ENCODE data around the gene SPDYE5. TPM values are rescaled to one million over a fixed set of nuclear protein-coding genes. Genes with fewer than 3 reads are reported as not detected.

SPDYE5 gene
- total RNA-seq, 1 experiment from 2014 or later: not detected

DNA sequence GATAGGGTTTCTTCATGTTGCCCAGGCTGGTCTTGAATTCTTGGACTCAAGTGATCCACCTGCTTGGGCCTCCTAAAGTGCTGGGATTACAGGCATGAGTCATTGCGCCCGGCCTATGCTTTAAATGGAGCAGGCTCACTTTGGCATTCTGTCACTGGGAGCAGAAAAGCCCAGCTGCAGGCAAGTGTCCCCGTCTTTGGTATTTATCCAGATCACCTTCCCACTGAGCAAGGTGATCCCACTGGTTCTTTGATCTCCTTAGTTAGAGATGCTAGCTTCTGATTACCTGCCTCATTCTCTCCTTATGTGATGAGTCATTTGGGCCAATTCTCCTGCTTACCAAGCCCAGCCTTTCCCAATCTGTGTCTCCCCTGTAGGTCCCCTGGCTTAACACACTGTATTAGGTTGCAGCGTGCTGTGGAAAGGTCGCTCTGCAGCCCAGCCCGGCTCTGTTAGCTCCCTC lies 39.3 kb downstream of the SPDYE5 start:
- Mint-ChIP-seq H3K4me3 (ENCODE audit: low read depth, unreplicated experiment) (no peak overlapping the region), H3K27ac (ENCODE audit: unreplicated experiment) (no peak overlapping the region), H3K27me3 (ENCODE audit: unreplicated experiment) (no peaks in the 10 kb centered on the region), H3K9me3 (ENCODE audit: low read depth, unreplicated experiment) (no peaks in the 10 kb centered on the region), H3K36me3 (ENCODE audit: insufficient read depth, unreplicated experiment) (peaks cover 19% of the 10 kb centered on the region), H3K4me1 (ENCODE audit: low read depth, unreplicated experiment) (no peaks in the 10 kb centered on the region)
- intact Hi-C loops (cut with micrococcal nuclease; ENCODE audit: unreplicated experiment): no loop called here
- no TSS peak for BruUV-seq (replicated peaks)
- DNase-seq: no peak
- no peak for TF ChIP-seq CTCF (IDR thresholded peaks at IDR 0.05; ENCODE audit: unreplicated experiment)
- CTCF ChIA-PET: no interaction called here

DNA sequence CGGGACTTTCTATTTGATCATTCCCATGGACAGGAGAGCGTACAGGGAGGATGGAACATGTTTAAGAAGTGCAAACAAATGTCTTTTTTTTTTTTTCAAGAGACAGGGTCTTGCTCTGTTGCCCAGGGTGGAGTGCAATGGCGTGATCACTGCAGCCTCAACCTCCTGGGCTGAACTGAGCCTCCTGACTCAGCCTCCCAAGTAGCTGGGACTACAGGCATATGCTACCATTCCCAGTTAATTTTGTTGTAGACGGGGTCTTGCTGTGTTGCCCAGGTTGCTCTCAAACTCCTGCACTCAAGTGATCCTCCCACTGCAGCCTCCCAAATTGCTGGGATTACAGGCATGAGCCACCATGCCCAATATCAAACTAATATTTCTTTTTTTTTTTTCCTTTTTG lies 40.5 kb downstream of the SPDYE5 start:
- Mint-ChIP-seq H3K4me3 (ENCODE audit: low read depth, unreplicated experiment) (no peak overlapping the region), H3K27me3 (ENCODE audit: unreplicated experiment) (no peaks in the 10 kb centered on the region), H3K36me3 (ENCODE audit: insufficient read depth, unreplicated experiment) (peaks cover 6% of the 10 kb centered on the region), H3K4me1 (ENCODE audit: low read depth, unreplicated experiment) (no peaks in the 10 kb centered on the region), H3K9me3 (ENCODE audit: low read depth, unreplicated experiment) (no peaks in the 10 kb centered on the region), H3K27ac (ENCODE audit: unreplicated experiment) (no peak overlapping the region)
- intact Hi-C loops (cut with micrococcal nuclease; ENCODE audit: unreplicated experiment): no loop called here
- TF ChIP-seq CTCF (IDR thresholded peaks at IDR 0.05; ENCODE audit: unreplicated experiment): no peak
- no TSS peak for BruUV-seq (replicated peaks)
- CTCF ChIA-PET: no interaction called here
- DNase-seq: no peak

DNA sequence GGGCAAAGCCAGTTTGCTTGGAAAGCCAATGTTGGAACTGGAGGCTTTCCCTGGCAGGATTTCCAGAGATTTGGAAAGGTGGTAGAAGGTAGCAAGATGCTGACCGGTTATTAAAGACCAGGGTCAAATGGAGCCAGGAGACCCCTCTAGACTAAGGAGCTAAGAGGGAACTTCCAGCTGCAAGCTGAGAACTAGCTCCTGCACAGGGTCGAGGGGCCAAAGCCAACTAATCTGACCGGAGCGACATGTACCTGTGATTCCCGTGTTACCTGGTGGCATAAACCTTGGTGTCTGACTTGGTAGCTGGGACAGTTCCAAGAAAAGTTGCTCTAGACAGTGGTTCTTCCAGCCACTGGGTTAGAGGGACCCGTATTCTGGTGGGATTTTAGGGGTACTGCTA lies 41.8 kb downstream of the SPDYE5 start:
- TF ChIP-seq CTCF (IDR thresholded peaks at IDR 0.05; ENCODE audit: unreplicated experiment): no peak
- H3K4me3 Mint-ChIP-seq (ENCODE audit: low read depth, unreplicated experiment): no peak overlapping the region
- no peaks in the 10 kb centered on the region for H3K27me3 Mint-ChIP-seq (ENCODE audit: unreplicated experiment)
- no peaks in the 10 kb centered on the region for H3K4me1 Mint-ChIP-seq (ENCODE audit: low read depth, unreplicated experiment)
- H3K36me3 Mint-ChIP-seq (ENCODE audit: insufficient read depth, unreplicated experiment): no peaks in the 10 kb centered on the region
- no peak for DNase-seq
- CTCF ChIA-PET: no interaction called here
- intact Hi-C loops (cut with micrococcal nuclease; ENCODE audit: unreplicated experiment): no loop called here
- no peak overlapping the region for H3K27ac Mint-ChIP-seq (ENCODE audit: unreplicated experiment)
- H3K9me3 Mint-ChIP-seq (ENCODE audit: low read depth, unreplicated experiment): no peaks in the 10 kb centered on the region
- BruUV-seq (replicated peaks): no TSS peak

GRCh38 chr7:75534727-75535307 lies 42.7 kb downstream of the SPDYE5 start:
- Mint-ChIP-seq H3K27me3 (ENCODE audit: unreplicated experiment) (no peaks in the 10 kb centered on the region), H3K9me3 (ENCODE audit: low read depth, unreplicated experiment) (no peaks in the 10 kb centered on the region), H3K4me3 (ENCODE audit: low read depth, unreplicated experiment) (no peak overlapping the region), H3K4me1 (ENCODE audit: low read depth, unreplicated experiment) (no peaks in the 10 kb centered on the region), H3K27ac (ENCODE audit: unreplicated experiment) (no peak overlapping the region), H3K36me3 (ENCODE audit: insufficient read depth, unreplicated experiment) (no peaks in the 10 kb centered on the region)
- intact Hi-C loops (cut with micrococcal nuclease; ENCODE audit: unreplicated experiment): no loop called here
- DNase-seq: no peak
- BruUV-seq (replicated peaks): TSS peak; percentile 41
- TF ChIP-seq CTCF (IDR thresholded peaks at IDR 0.05; ENCODE audit: unreplicated experiment): no peak
- CTCF ChIA-PET: interaction anchor here (1.1 kb wide), 1 partner anchor 228 kb away, joined by 4 read pairs; no protein-coding TSS in a partner anchor
